ENCODE results near the gene M6PR. TPM values are rescaled to one million over a fixed set of nuclear protein-coding genes. Genes with fewer than 3 reads are reported as not detected.

M6PR gene
- total and polyA plus RNA-seq, 8 donors, result 29.5 to 99.7 (median 54.0) TPM

- Histone ChIP-seq H3K9me3 (no peaks in the 10 kb centered on the region), H3K4me3 (no peak overlapping the region), H3K27me3 (no peaks in the 10 kb centered on the region), H3K4me1 (peaks cover 0 to 15% (median 11%) of the 10 kb centered on the region in 3 donors), H3K36me3 (no peaks in the 10 kb centered on the region), H3K27ac (no peak overlapping the region)
- intact Hi-C loops (cut with DNase I), result no loop called here
- DNase-seq (no peak), FAIRE-seq (no peak), ATAC-seq (no peak)
- TF ChIP-seq, protein P1, sequence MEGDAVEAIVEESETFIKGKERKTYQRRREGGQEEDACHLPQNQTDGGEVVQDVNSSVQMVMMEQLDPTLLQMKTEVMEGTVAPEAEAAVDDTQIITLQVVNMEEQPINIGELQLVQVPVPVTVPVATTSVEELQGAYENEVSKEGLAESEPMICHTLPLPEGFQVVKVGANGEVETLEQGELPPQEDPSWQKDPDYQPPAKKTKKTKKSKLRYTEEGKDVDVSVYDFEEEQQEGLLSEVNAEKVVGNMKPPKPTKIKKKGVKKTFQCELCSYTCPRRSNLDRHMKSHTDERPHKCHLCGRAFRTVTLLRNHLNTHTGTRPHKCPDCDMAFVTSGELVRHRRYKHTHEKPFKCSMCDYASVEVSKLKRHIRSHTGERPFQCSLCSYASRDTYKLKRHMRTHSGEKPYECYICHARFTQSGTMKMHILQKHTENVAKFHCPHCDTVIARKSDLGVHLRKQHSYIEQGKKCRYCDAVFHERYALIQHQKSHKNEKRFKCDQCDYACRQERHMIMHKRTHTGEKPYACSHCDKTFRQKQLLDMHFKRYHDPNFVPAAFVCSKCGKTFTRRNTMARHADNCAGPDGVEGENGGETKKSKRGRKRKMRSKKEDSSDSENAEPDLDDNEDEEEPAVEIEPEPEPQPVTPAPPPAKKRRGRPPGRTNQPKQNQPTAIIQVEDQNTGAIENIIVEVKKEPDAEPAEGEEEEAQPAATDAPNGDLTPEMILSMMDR (IDR thresholded peaks at IDR 0.05), result no peak
- 67 to 68% methylated on average over 3 of the region's 3 CpGs for WGBS, 2 donors
These were observed 37.7 kb downstream of the M6PR start for GRCh38 chr12:8911606-8912268.

DNA sequence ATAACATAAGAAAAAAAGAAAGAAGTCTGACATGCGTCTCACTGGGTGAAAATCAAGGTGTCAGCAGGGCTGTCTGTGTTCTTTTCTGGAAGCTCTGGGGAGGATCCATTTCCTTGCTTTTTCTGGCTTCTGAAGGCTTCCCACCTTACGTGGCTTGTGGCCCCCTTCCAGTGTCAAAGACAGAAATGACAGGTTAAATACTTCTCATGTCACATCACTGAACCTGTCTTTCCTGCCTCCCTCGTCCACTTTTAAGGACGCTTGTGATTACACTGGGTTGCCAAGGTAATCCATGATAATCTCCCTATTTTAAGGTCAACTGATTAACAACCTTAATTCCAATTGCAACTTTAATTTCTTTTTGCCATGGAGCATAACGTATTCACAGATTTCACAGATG lies 39.7 kb downstream of the M6PR start:
- H3K4me3 ChIP-seq, result no peak overlapping the region
- WGBS, 2 donors, result 71 to 75% methylated on average over 5 of the region's 5 CpGs
- H3K9me3 ChIP-seq, result no peaks in the 10 kb centered on the region
- DNase-seq, result no peak
- intact Hi-C loops (cut with DNase I), result no loop called here
- TF ChIP-seq, protein P1 (IDR thresholded peaks at IDR 0.05), result no peak
- ATAC-seq, result no peak
- no peaks in the 10 kb centered on the region for H3K27me3 ChIP-seq
- peaks cover 0 to 11% (median 4%) of the 10 kb centered on the region in 3 donors for H3K4me1 ChIP-seq
- H3K36me3 ChIP-seq, result no peaks in the 10 kb centered on the region
- H3K27ac ChIP-seq, result no peak overlapping the region
- no peak for FAIRE-seq

DNA sequence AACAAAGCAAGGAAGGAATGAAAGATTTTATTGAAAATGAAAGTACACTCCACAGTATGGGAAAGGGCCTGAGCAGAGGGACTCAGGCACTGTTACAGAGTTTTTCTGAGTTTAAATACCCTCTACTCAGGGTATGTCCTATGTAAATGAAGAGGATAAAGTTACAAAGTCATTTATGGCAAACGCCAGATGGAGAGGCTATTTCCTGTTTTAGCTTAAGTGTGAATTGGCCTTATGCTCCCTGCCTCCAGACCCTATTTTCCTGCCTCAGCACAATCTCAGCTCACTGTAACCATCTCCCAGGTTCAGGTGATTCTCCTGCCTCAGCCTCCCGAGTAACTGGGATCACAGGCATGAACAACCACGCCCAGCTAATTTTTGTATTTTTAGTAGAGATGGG lies 41.9 kb downstream of the M6PR start:
- H3K36me3 ChIP-seq, result no peaks in the 10 kb centered on the region
- H3K9me3 ChIP-seq, result no peaks in the 10 kb centered on the region
- FAIRE-seq, result no peak
- H3K4me1 ChIP-seq, result no peaks in the 10 kb centered on the region
- intact Hi-C loops (cut with DNase I), result no loop called here
- H3K4me3 ChIP-seq, result no peak overlapping the region
- 86 to 92% methylated on average over 3 of the region's 3 CpGs for WGBS, 2 donors
- TF ChIP-seq, protein P1 (IDR thresholded peaks at IDR 0.05), result no peak
- ATAC-seq, result no peak
- DNase-seq, result no peak
- no peak overlapping the region for H3K27ac ChIP-seq
- no peaks in the 10 kb centered on the region for H3K27me3 ChIP-seq

DNA sequence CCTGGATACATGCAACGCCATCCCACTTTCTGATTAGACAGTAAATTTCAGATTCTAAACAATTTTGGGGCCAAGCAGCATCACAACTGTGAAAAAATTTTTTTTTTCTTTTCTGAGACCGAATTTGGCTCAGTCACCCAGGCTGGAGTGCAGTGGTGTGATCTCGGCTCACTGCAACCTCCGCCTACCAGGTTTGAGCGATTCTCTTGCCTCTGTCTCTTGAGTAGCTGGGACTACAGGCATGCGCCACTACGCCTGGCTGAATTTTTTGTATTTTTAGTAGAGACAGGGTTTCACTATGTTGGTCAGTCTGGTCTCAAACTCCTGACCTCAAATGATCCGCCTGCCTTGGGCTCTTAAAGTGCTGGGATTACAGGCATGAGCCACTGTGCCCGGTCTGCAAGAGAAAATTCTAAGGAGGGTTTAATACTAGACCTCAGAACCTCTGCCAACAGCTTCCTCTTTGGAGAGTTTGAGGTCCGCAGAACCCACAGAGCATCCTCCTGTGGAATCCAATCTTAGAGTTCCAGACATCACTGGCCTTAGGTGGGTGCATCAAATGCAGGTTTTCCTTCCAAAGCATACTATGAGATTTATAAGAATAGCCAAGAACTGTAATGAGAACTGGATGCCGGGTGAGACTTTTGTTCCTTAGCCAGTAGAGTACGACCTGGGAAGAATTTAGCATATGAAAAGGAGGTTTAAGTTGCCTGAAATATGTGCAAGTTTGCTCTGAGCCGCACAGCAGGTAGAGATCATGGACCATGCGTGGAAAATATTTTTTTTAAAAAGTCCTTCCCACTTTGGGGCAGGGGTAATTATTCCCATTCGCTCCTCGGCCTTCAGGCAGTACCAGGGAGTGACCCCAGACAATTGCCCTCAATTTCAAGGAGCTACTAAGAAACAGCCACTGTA lies 42.9 kb downstream of the M6PR start:
- Histone ChIP-seq H3K36me3 (no peaks in the 10 kb centered on the region), H3K4me1 (no peaks in the 10 kb centered on the region), H3K4me3 (no peak overlapping the region), H3K27me3 (no peaks in the 10 kb centered on the region), H3K9me3 (no peaks in the 10 kb centered on the region), H3K27ac (no peak overlapping the region)
- TF ChIP-seq, protein P1 (IDR thresholded peaks at IDR 0.05), result no peak
- WGBS, 2 donors, result 82 to 90% methylated on average over 16 of the region's 16 CpGs
- DNase-seq (no peak), ATAC-seq (no peak), FAIRE-seq (no peak)
- intact Hi-C loops (cut with DNase I), result no loop called here
